ENCODE data around the gene ACTR1A. TPM values are rescaled to one million over a fixed set of nuclear protein-coding genes. Genes with fewer than 3 reads are reported as not detected.

ACTR1A gene
- total RNA-seq, 2 experiments from 2014 or later: 55.5 to 68.3 TPM

GRCh38 chr10:102479651-102480050, 22.9 kb downstream of the ACTR1A start:
- no peaks in the 10 kb centered on the region for H4K20me1 ChIP-seq (ENCODE audit: insufficient read depth, low read length)
- no peak overlapping the region for H3K4me2 ChIP-seq (ENCODE audit: low read length)
- no TSS peak for BruUV-seq (replicated peaks)
- H3K9me2 ChIP-seq (ENCODE audit: insufficient read depth, low read length): no peaks in the 10 kb centered on the region
- H3K36me3 ChIP-seq (ENCODE audit: insufficient read depth, low read length): peaks cover 88% of the 10 kb centered on the region
- intact Hi-C loops (cut with micrococcal nuclease; ENCODE audit: unreplicated experiment): loop anchor here (1.0 to 2.0 kb wide), 3 partner anchors 59 to 250 kb away; partner anchors contain the start of gene FBXL15
- ChIA-PET POLR2A (no interaction called here), CTCF (ENCODE audit: unreplicated experiment) (no interaction called here)
- H3K79me2 ChIP-seq (ENCODE audit: insufficient read depth, low read depth, low read length): no peaks in the 10 kb centered on the region
- H3K27ac ChIP-seq (ENCODE audit: low read depth, low read length, poor library complexity, severe bottlenecking): no peak overlapping the region
- DNase-seq (ENCODE audit: low spot score): no peak
- TF ChIP-seq EZH2phosphoT487 (IDR thresholded peaks at IDR 0.05; ENCODE audit: borderline replicate concordance, low read depth, low read length): no peak
- TF ChIP-seq, protein P1, sequence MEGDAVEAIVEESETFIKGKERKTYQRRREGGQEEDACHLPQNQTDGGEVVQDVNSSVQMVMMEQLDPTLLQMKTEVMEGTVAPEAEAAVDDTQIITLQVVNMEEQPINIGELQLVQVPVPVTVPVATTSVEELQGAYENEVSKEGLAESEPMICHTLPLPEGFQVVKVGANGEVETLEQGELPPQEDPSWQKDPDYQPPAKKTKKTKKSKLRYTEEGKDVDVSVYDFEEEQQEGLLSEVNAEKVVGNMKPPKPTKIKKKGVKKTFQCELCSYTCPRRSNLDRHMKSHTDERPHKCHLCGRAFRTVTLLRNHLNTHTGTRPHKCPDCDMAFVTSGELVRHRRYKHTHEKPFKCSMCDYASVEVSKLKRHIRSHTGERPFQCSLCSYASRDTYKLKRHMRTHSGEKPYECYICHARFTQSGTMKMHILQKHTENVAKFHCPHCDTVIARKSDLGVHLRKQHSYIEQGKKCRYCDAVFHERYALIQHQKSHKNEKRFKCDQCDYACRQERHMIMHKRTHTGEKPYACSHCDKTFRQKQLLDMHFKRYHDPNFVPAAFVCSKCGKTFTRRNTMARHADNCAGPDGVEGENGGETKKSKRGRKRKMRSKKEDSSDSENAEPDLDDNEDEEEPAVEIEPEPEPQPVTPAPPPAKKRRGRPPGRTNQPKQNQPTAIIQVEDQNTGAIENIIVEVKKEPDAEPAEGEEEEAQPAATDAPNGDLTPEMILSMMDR (conservative IDR thresholded peaks at IDR 0.05; ENCODE audit: low read length): no peak
- H3K4me3 ChIP-seq (ENCODE audit: low read depth, low read length, poor library complexity, severe bottlenecking): no peak overlapping the region
- H2AFZ ChIP-seq (ENCODE audit: low read length): no peak overlapping the region
- H3K9me3 ChIP-seq (ENCODE audit: low read length): no peaks in the 10 kb centered on the region
- peaks cover 3% of the 10 kb centered on the region for H3K4me1 ChIP-seq (ENCODE audit: insufficient read depth, low read length, poor library complexity, severe bottlenecking)

GRCh38 chr10:102476466-102477141, 25.9 kb downstream of the ACTR1A start:
- ChIA-PET POLR2A (interaction anchor here (1.0 kb wide), 1 partner anchor 21 kb away, joined by 5 read pairs; no protein-coding TSS in a partner anchor), CTCF (ENCODE audit: unreplicated experiment) (interaction anchor here (0.7 kb wide), 1 partner anchor 15 kb away, joined by 3 read pairs; no protein-coding TSS in a partner anchor)
- Histone ChIP-seq H3K4me2 (ENCODE audit: low read length) (no peak overlapping the region), H3K79me2 (ENCODE audit: insufficient read depth, low read depth, low read length) (no peaks in the 10 kb centered on the region), H4K20me1 (ENCODE audit: insufficient read depth, low read length) (no peaks in the 10 kb centered on the region), H3K4me3 (ENCODE audit: low read depth, low read length, poor library complexity, severe bottlenecking) (no peak overlapping the region), H3K4me1 (ENCODE audit: insufficient read depth, low read length, poor library complexity, severe bottlenecking) (no peaks in the 10 kb centered on the region), H3K9me3 (ENCODE audit: low read length) (no peaks in the 10 kb centered on the region), H3K9me2 (ENCODE audit: insufficient read depth, low read length) (no peaks in the 10 kb centered on the region), H3K27ac (ENCODE audit: low read depth, low read length, poor library complexity, severe bottlenecking) (no peak overlapping the region), H2AFZ (ENCODE audit: low read length) (no peak overlapping the region), H3K36me3 (ENCODE audit: insufficient read depth, low read length) (peaks cover 68% of the 10 kb centered on the region)
- intact Hi-C loops (cut with micrococcal nuclease; ENCODE audit: unreplicated experiment): no loop called here
- no TSS peak for BruUV-seq (replicated peaks)
- no peak for TF ChIP-seq EZH2phosphoT487 (IDR thresholded peaks at IDR 0.05; ENCODE audit: borderline replicate concordance, low read depth, low read length)
- TF ChIP-seq, protein P1 (conservative IDR thresholded peaks at IDR 0.05; ENCODE audit: low read length): no peak
- no peak for DNase-seq (ENCODE audit: low spot score)

- TF ChIP-seq EZH2phosphoT487 (IDR thresholded peaks at IDR 0.05; ENCODE audit: borderline replicate concordance, low read depth, low read length): no peak
- TF ChIP-seq, protein P1 (conservative IDR thresholded peaks at IDR 0.05; ENCODE audit: low read length): no peak
- H2AFZ ChIP-seq (ENCODE audit: low read length): no peak overlapping the region
- H3K27ac ChIP-seq (ENCODE audit: low read depth, low read length, poor library complexity, severe bottlenecking): no peak overlapping the region
- H3K9me3 ChIP-seq (ENCODE audit: low read length): no peaks in the 10 kb centered on the region
- H3K9me2 ChIP-seq (ENCODE audit: insufficient read depth, low read length): no peaks in the 10 kb centered on the region
- peaks cover 57% of the 10 kb centered on the region for H3K36me3 ChIP-seq (ENCODE audit: insufficient read depth, low read length)
- POLR2A ChIA-PET: interaction anchor here (1.0 kb wide), 1 partner anchor 22 kb away, joined by 5 read pairs; no protein-coding TSS in a partner anchor
- H4K20me1 ChIP-seq (ENCODE audit: insufficient read depth, low read length): no peaks in the 10 kb centered on the region
- no TSS peak for BruUV-seq (replicated peaks)
- CTCF ChIA-PET (ENCODE audit: unreplicated experiment): no interaction called here
- no peak for DNase-seq (ENCODE audit: low spot score)
- no peaks in the 10 kb centered on the region for H3K4me1 ChIP-seq (ENCODE audit: insufficient read depth, low read length, poor library complexity, severe bottlenecking)
- no peak overlapping the region for H3K4me3 ChIP-seq (ENCODE audit: low read depth, low read length, poor library complexity, severe bottlenecking)
- intact Hi-C loops (cut with micrococcal nuclease; ENCODE audit: unreplicated experiment): no loop called here
- H3K4me2 ChIP-seq (ENCODE audit: low read length): no peak overlapping the region
- no peaks in the 10 kb centered on the region for H3K79me2 ChIP-seq (ENCODE audit: insufficient read depth, low read depth, low read length)
These were observed 27.0 kb downstream of the ACTR1A start for GRCh38 chr10:102475451-102476040.
